ENCODE results near the gene SEMA4B.
A peak's percentile ranks its signal among the peaks of the same experiment; 100 is the strongest.
"Not testable (repeated sequence)": the region's sequence is repeated elsewhere in the genome, so short reads cannot be mapped to it uniquely, and the experiment has no call there.

SEMA4B gene

GRCh38 chr15:90248789-90249202 lies 47.7 kb downstream of the SEMA4B start:
- H3K4me1 Mint-ChIP-seq (ENCODE audit: low read depth in 2 of 2), result peaks cover 11 to 15% of the 10 kb centered on the region in 2 donors
- H3K4me3 Mint-ChIP-seq, result peak overlapping the region; percentile 77 to 81
- peaks cover 16% of the 10 kb centered on the region for H3K36me3 Mint-ChIP-seq (ENCODE audit: insufficient read depth)
- ATAC-seq (replicated peaks) (peak; percentile 18), DNase-seq (no peak)
- peak overlapping the region; percentile 69 to 71 for H3K27ac Mint-ChIP-seq
- no peaks in the 10 kb centered on the region for H3K9me3 Mint-ChIP-seq
- H3K27me3 Mint-ChIP-seq, result no peaks in the 10 kb centered on the region

GRCh38 chr15:90249203-90249863 lies 48.2 kb downstream of the SEMA4B start, which contains the start of gene TTLL13:
TTLL13 (plus strand) TSS chr15:90249556; CDS start chr15:90250631, 1,075 bp downstream.
- Mint-ChIP-seq H3K4me3 (peak within 1 kb of the TSS; percentile 77 to 81), H3K27me3 (no peaks in the 10 kb centered on the region), H3K27ac (peak within 1 kb of the TSS; percentile 69 to 71), H3K9me3 (no peaks in the 10 kb centered on the region), H3K4me1 (ENCODE audit: low read depth in 2 of 2) (peaks cover 11 to 15% of the 10 kb centered on the region in 2 donors), H3K36me3 (ENCODE audit: insufficient read depth) (peaks cover 16% of the 10 kb centered on the region)
- DNase-seq, result peak; percentile 57 to 63 (median 59)
- peak; percentile 87 for ATAC-seq (replicated peaks)

- DNase-seq, result no peak
- Mint-ChIP-seq H3K9me3 (no peaks in the 10 kb centered on the region), H3K4me3 (no peak overlapping the region), H3K36me3 (ENCODE audit: insufficient read depth) (no peaks in the 10 kb centered on the region), H3K27me3 (peaks cover 16 to 28% of the 10 kb centered on the region in 2 donors), H3K27ac (no peak overlapping the region), H3K4me1 (ENCODE audit: low read depth in 2 of 2) (peaks cover 0 to 5% of the 10 kb centered on the region in 2 donors)
- ATAC-seq (replicated peaks), result no peak
Measured at GRCh38 chr15:90257776-90258175, 56.6 kb downstream of the SEMA4B start.

GRCh38 chr15:90259524-90259923 lies 58.4 kb downstream of the SEMA4B start:
- DNase-seq (no peak), ATAC-seq (replicated peaks) (no peak)
- Mint-ChIP-seq H3K27ac (peak overlapping the region in 1 of 2 donors; percentile 61), H3K36me3 (ENCODE audit: insufficient read depth) (no peaks in the 10 kb centered on the region), H3K9me3 (no peaks in the 10 kb centered on the region), H3K4me1 (ENCODE audit: low read depth in 2 of 2) (peaks cover 1 to 5% of the 10 kb centered on the region in 2 donors), H3K4me3 (no peak overlapping the region), H3K27me3 (peaks cover 16 to 28% of the 10 kb centered on the region in 2 donors)

GRCh38 chr15:90260731-90261130 lies 59.6 kb downstream of the SEMA4B start:
- ATAC-seq (replicated peaks), result not testable (repeated sequence)

GRCh38 chr15:90261811-90262210 lies 60.7 kb downstream of the SEMA4B start:
- no peak for DNase-seq
- Mint-ChIP-seq H3K4me1 (ENCODE audit: low read depth in 2 of 2) (peaks cover 17 to 19% of the 10 kb centered on the region in 2 donors), H3K4me3 (no peak overlapping the region), H3K9me3 (no peaks in the 10 kb centered on the region), H3K27ac (no peak overlapping the region), H3K36me3 (ENCODE audit: insufficient read depth) (peaks cover 16% of the 10 kb centered on the region), H3K27me3 (peaks cover 5 to 14% of the 10 kb centered on the region in 2 donors)
- no peak for ATAC-seq (replicated peaks)

More at GRCh38 chr15:90260731-90261130, 59.6 kb downstream of the SEMA4B start:
- not testable (repeated sequence) for H3K27ac Mint-ChIP-seq; H3K9me3 Mint-ChIP-seq; H3K4me3 Mint-ChIP-seq; H3K36me3 Mint-ChIP-seq (ENCODE audit: insufficient read depth); DNase-seq
- peaks cover 9 to 18% of the 10 kb centered on the region in 2 donors for H3K27me3 Mint-ChIP-seq
- H3K4me1 Mint-ChIP-seq (ENCODE audit: low read depth in 2 of 2), result peaks cover 9 to 14% of the 10 kb centered on the region in 2 donors

GRCh38 chr15:90262426-90262825 lies 61.3 kb downstream of the SEMA4B start:
- Mint-ChIP-seq H3K4me1 (ENCODE audit: low read depth in 2 of 2) (peaks cover 20 to 21% of the 10 kb centered on the region in 2 donors), H3K27ac (no peak overlapping the region), H3K27me3 (peaks cover 0 to 8% of the 10 kb centered on the region in 2 donors), H3K4me3 (no peak overlapping the region), H3K36me3 (ENCODE audit: insufficient read depth) (peaks cover 16% of the 10 kb centered on the region), H3K9me3 (no peaks in the 10 kb centered on the region)
- DNase-seq (no peak), ATAC-seq (replicated peaks) (no peak)

GRCh38 chr15:90264671-90265070 lies 63.5 kb downstream of the SEMA4B start:
- peaks cover 33 to 34% of the 10 kb centered on the region in 2 donors for H3K4me1 Mint-ChIP-seq (ENCODE audit: low read depth in 2 of 2)
- H3K27me3 Mint-ChIP-seq, result no peaks in the 10 kb centered on the region
- ATAC-seq (replicated peaks), result no peak
- peaks cover 27% of the 10 kb centered on the region for H3K36me3 Mint-ChIP-seq (ENCODE audit: insufficient read depth)
- H3K9me3 Mint-ChIP-seq, result no peaks in the 10 kb centered on the region
- peak overlapping the region; percentile 96 to 97 for H3K27ac Mint-ChIP-seq
- DNase-seq, result peak in 2 of 3 experiments; percentile 6
- H3K4me3 Mint-ChIP-seq, result peak overlapping the region; percentile 98 to 100

- H3K36me3 Mint-ChIP-seq (ENCODE audit: insufficient read depth), result peaks cover 35% of the 10 kb centered on the region
- H3K4me3 Mint-ChIP-seq, result peak within 1 kb of the TSS; percentile 98 to 100
- H3K27ac Mint-ChIP-seq, result peak within 1 kb of the TSS; percentile 96 to 97
- ATAC-seq (replicated peaks) (peak; percentile 87), DNase-seq (peak; percentile 87 to 91 (median 89))
- H3K4me1 Mint-ChIP-seq (ENCODE audit: low read depth in 2 of 2), result peaks cover 39 to 41% of the 10 kb centered on the region in 2 donors
- no peaks in the 10 kb centered on the region for H3K27me3 Mint-ChIP-seq
- no peaks in the 10 kb centered on the region for H3K9me3 Mint-ChIP-seq
Measured at GRCh38 chr15:90265271-90266060, 64.3 kb downstream of the SEMA4B start, which contains the start of gene NGRN. NGRN (plus strand) TSS chr15:90265672; CDS start chr15:90265713, 41 bp downstream.

GRCh38 chr15:90266061-90266431 lies 64.9 kb downstream of the SEMA4B start:
- peaks cover 40% of the 10 kb centered on the region for H3K36me3 Mint-ChIP-seq (ENCODE audit: insufficient read depth)
- DNase-seq (no peak), ATAC-seq (replicated peaks) (peak; percentile 15)
- peaks cover 43 to 45% of the 10 kb centered on the region in 2 donors for H3K4me1 Mint-ChIP-seq (ENCODE audit: low read depth in 2 of 2)
- peak overlapping the region; percentile 96 to 97 for H3K27ac Mint-ChIP-seq
- H3K4me3 Mint-ChIP-seq, result peak overlapping the region; percentile 98 to 100
- no peaks in the 10 kb centered on the region for H3K9me3 Mint-ChIP-seq
- H3K27me3 Mint-ChIP-seq, result no peaks in the 10 kb centered on the region

GRCh38 chr15:90266485-90266884 lies 65.4 kb downstream of the SEMA4B start:
- Mint-ChIP-seq H3K27ac (peak overlapping the region; percentile 96 to 97), H3K36me3 (ENCODE audit: insufficient read depth) (peaks cover 45% of the 10 kb centered on the region), H3K9me3 (no peaks in the 10 kb centered on the region), H3K4me1 (ENCODE audit: low read depth in 2 of 2) (peaks cover 45 to 49% of the 10 kb centered on the region in 2 donors), H3K4me3 (peak overlapping the region; percentile 98 to 100), H3K27me3 (no peaks in the 10 kb centered on the region)
- no peak for ATAC-seq (replicated peaks)
- DNase-seq, result peak in 1 of 3 experiments; percentile 21

- peaks cover 62% of the 10 kb centered on the region for H3K36me3 Mint-ChIP-seq (ENCODE audit: insufficient read depth)
- peak overlapping the region; percentile 79 to 96 for H3K27ac Mint-ChIP-seq
- H3K27me3 Mint-ChIP-seq, result no peaks in the 10 kb centered on the region
- ATAC-seq (replicated peaks), result no peak
- no peaks in the 10 kb centered on the region for H3K9me3 Mint-ChIP-seq
- DNase-seq, result no peak
- peaks cover 52 to 61% of the 10 kb centered on the region in 2 donors for H3K4me1 Mint-ChIP-seq (ENCODE audit: low read depth in 2 of 2)
- H3K4me3 Mint-ChIP-seq, result peak overlapping the region; percentile 98 to 100
Measured at GRCh38 chr15:90268415-90268814, 67.3 kb downstream of the SEMA4B start.

- no peaks in the 10 kb centered on the region for H3K27me3 Mint-ChIP-seq
- no peak for ATAC-seq (replicated peaks)
- H3K9me3 Mint-ChIP-seq, result no peaks in the 10 kb centered on the region
- H3K36me3 Mint-ChIP-seq (ENCODE audit: insufficient read depth), result peaks cover 70% of the 10 kb centered on the region
- H3K27ac Mint-ChIP-seq, result peak overlapping the region; percentile 4 to 84
- no peak for DNase-seq
- peaks cover 51 to 56% of the 10 kb centered on the region in 2 donors for H3K4me1 Mint-ChIP-seq (ENCODE audit: low read depth in 2 of 2)
- H3K4me3 Mint-ChIP-seq, result peak overlapping the region; percentile 17 to 98
Measured at GRCh38 chr15:90270502-90271150, 69.5 kb downstream of the SEMA4B start.

Measured in effector memory CD8-positive, alpha-beta T cell (primary cell).